Fibroblast of lung (primary cell): ENCODE measurements around the gene C3orf85. TPM values are rescaled to one million over a fixed set of nuclear protein-coding genes. Genes with fewer than 3 reads are reported as not detected.

ENCODE experiments used
- DNase-seq, 2 donors: peaks; one replicate each; pipeline versions ENCODE4 v3.0.0 to v3.0.0-alpha.2; 2010; ENCODE audit warnings: low read depth in 2 of 2
- H2AFZ ChIP-seq: 2 replicates; pipeline ENCODE4 v1.5.1; 2012; ENCODE audit warnings: low read length, control low read depth, inconsistent platforms
- H3K27ac ChIP-seq: 2 replicates; pipeline ENCODE4 v1.5.1; 2011; ENCODE audit warnings: low read length, control low read depth; ENCODE audit not compliant: insufficient read depth
- H3K27me3 ChIP-seq: 2 replicates; pipeline ENCODE4 v1.5.1; 2011; ENCODE audit warnings: mild to moderate bottlenecking, low read length; ENCODE audit not compliant: control insufficient read depth, insufficient read depth
- H3K36me3 ChIP-seq: 2 replicates; pipeline ENCODE4 v1.5.1; 2011; ENCODE audit warnings: low read length; ENCODE audit not compliant: control insufficient read depth, insufficient read depth
- H3K4me1 ChIP-seq: 2 replicates; pipeline ENCODE4 v1.5.1; 2011; ENCODE audit warnings: low read length; ENCODE audit not compliant: control insufficient read depth, insufficient read depth; ENCODE audit errors: extremely low read depth
- H3K4me2 ChIP-seq: 2 replicates; pipeline ENCODE4 v1.5.1; 2011; ENCODE audit warnings: low read length, control low read depth; ENCODE audit not compliant: insufficient read depth; ENCODE audit errors: extremely low read depth
- H3K4me3 ChIP-seq, 4 experiments: fragments of 200-600 bp in 1 of 4; sonication (generic) in 1 of 4; replicated peaks in 1 of 4; 2 replicates each; pipeline ENCODE4 v1.5.1; 2011 to 2016; ENCODE audit warnings: low read length in 4 of 4, low read depth in 3 of 4, mild to moderate bottlenecking in 3 of 4, control low read depth in 2 of 4, inconsistent platforms in 1 of 4, mixed read lengths in 1 of 4; ENCODE audit not compliant: insufficient read depth in 1 of 4; ENCODE audit errors: control extremely low read depth in 1 of 4
- H3K79me2 ChIP-seq: 2 replicates; pipeline ENCODE4 v1.5.1; 2012; ENCODE audit warnings: mild to moderate bottlenecking, low read length, inconsistent platforms; ENCODE audit not compliant: control insufficient read depth, insufficient read depth
- H3K9ac ChIP-seq: 2 replicates; pipeline ENCODE4 v1.5.1; 2011; ENCODE audit warnings: mild to moderate bottlenecking, low read length, control low read depth; ENCODE audit not compliant: insufficient read depth
- H3K9me3 ChIP-seq: 2 replicates; pipeline ENCODE4 v1.5.1; 2012; ENCODE audit warnings: low read depth, low read length; ENCODE audit not compliant: control insufficient read depth, insufficient read depth
- H4K20me1 ChIP-seq: 2 replicates; pipeline ENCODE4 v1.5.1; 2011; ENCODE audit warnings: low read length; ENCODE audit not compliant: control insufficient read depth, insufficient read depth; ENCODE audit errors: extremely low read depth
- EZH2 ChIP-seq: IDR thresholded peaks from 2 replicates; pipeline ENCODE4 v1.5.1; 2012; ENCODE audit warnings: low read length, control low read depth, mild to moderate bottlenecking; ENCODE audit errors: missing control alignments
- polyA plus RNA-seq, 2 donors: library from polyadenylated mRNA; depleted of rRNA in 1 of 2; stranded (reverse) in 1 of 2; unstranded in 1 of 2; fragments of >200 nt; gene quantifications; 2 replicates each; pipeline ENCODE4 v1.2.1, GENCODE V29; 2011 to 2012; ENCODE audit warnings: missing spikeins in 1 of 2
- total RNA-seq: library from RNA; depleted of rRNA; stranded (reverse); fragments of >200 nt; gene quantifications from 2 replicates; pipeline ENCODE4 v1.2.1, GENCODE V29; 2014
- TF ChIP-seq, protein P1 (sequence below), 2 donors: IDR thresholded peaks in 1 of 2; conservative IDR thresholded peaks in 1 of 2; 1 replicate in 1 of 2; 2 replicates in 1 of 2; pipeline ENCODE4 v1.5.1; 2011 to 2012; ENCODE audit warnings: low read length in 2 of 2, control low read depth in 1 of 2, inconsistent platforms in 1 of 2, low read depth in 1 of 2, mild to moderate bottlenecking in 1 of 2

Gene C3orf85
- total and polyA plus RNA-seq, 2 donors (not counting 1 experiment from before 2014, with no cell fraction given) = not detected

DNA sequence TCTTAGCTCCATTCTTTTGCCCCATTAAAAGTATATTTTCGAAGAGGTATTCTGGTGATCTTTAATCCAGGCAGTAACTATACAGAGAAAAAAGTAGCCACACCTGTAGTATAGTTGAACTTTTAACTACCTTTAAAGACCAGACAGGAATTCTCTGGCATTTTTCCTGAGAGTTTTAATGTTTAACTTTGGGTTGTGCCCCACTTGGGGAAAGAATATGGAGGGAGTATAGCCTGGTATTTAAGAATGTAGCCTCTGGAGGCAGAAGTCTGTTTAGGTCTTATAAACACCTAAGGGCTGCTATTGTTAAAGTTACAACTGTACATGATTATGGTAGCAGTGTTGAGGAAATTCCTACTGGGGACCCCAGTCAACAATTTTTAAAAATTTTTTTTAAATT is 19.3 kb downstream of the C3orf85 start:
- Histone ChIP-seq H3K27ac (no peak overlapping the region), H3K9ac (no peak overlapping the region), H3K9me3 (no peaks in the 10 kb centered on the region), H3K4me1 (no peaks in the 10 kb centered on the region), H2AFZ (no peak overlapping the region), H3K27me3 (no peaks in the 10 kb centered on the region), H4K20me1 (no peaks in the 10 kb centered on the region), H3K36me3 (no peaks in the 10 kb centered on the region), H3K79me2 (no peaks in the 10 kb centered on the region), H3K4me2 (no peak overlapping the region), H3K4me3 (no peak overlapping the region)
- DNase-seq = no peak
- TF ChIP-seq, protein P1, sequence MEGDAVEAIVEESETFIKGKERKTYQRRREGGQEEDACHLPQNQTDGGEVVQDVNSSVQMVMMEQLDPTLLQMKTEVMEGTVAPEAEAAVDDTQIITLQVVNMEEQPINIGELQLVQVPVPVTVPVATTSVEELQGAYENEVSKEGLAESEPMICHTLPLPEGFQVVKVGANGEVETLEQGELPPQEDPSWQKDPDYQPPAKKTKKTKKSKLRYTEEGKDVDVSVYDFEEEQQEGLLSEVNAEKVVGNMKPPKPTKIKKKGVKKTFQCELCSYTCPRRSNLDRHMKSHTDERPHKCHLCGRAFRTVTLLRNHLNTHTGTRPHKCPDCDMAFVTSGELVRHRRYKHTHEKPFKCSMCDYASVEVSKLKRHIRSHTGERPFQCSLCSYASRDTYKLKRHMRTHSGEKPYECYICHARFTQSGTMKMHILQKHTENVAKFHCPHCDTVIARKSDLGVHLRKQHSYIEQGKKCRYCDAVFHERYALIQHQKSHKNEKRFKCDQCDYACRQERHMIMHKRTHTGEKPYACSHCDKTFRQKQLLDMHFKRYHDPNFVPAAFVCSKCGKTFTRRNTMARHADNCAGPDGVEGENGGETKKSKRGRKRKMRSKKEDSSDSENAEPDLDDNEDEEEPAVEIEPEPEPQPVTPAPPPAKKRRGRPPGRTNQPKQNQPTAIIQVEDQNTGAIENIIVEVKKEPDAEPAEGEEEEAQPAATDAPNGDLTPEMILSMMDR (conservative IDR thresholded peaks at IDR 0.05 in 1 of 2, IDR thresholded peaks at IDR 0.05 in 1 of 2; ENCODE audit: low read depth in 1 of 2, low read length in 2 of 2) = no peak
- TF ChIP-seq EZH2 = no peak

DNA sequence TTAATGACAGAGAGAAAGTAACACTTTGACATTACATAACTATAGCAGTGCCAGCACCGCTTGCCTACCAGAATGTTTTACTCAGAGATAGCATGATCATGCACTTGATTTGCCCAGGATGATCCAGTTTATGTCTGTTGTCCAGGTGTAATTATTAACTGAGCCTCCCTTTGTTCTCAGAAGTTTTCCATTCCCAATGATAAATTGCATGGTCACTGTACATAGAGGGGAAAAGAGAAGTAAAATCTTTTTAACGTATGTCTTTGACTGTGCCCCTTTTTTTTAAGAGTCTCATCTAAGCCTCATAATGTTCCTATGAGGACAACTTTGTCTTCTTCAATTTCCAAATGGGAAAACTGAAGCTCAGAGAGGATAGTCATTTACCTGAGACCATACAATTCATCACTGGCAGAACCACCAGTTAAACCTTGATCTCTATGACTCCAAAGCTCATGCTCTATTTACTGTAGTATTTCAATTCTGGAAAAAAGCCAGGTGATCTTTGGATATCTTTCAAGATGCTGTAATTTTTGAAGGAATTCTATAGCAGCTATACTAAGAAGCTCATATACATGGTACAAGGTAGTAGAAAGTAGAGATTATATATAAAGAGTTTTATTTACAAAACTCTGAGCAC is 25.1 kb downstream of the C3orf85 start:
- H3K4me2 ChIP-seq = no peak overlapping the region
- no peaks in the 10 kb centered on the region for H3K4me1 ChIP-seq
- no peaks in the 10 kb centered on the region for H3K27me3 ChIP-seq
- H4K20me1 ChIP-seq = no peaks in the 10 kb centered on the region
- H3K9me3 ChIP-seq = no peaks in the 10 kb centered on the region
- H3K4me3 ChIP-seq = no peak overlapping the region
- H3K36me3 ChIP-seq = no peaks in the 10 kb centered on the region
- no peaks in the 10 kb centered on the region for H3K79me2 ChIP-seq
- no peak overlapping the region for H2AFZ ChIP-seq
- no peak overlapping the region for H3K9ac ChIP-seq
- TF ChIP-seq, protein P1 (conservative IDR thresholded peaks at IDR 0.05 in 1 of 2, IDR thresholded peaks at IDR 0.05 in 1 of 2; ENCODE audit: low read depth in 1 of 2, low read length in 2 of 2) = no peak
- no peak for TF ChIP-seq EZH2
- H3K27ac ChIP-seq = no peak overlapping the region
- DNase-seq = no peak

DNA sequence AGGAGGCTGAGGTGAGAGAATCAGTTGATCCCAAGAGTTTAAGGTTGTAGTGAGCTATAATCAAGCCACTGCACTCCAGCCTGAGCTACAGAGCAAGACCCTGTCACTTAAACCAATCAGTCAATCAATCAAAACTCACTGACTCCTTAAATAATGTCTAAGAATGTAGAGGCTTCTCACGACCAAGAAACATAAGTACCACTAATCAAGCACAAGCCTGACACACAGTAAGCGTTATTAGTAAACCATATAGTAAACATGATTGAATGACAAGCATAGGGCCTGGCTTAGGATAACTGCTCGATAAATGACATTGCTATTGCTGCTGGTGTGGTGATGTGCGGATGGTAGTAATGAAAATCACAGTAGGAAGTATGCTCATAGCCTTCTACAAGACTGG is 29.4 kb downstream of the C3orf85 start:
- TF ChIP-seq, protein P1 (conservative IDR thresholded peaks at IDR 0.05 in 1 of 2, IDR thresholded peaks at IDR 0.05 in 1 of 2; ENCODE audit: low read depth in 1 of 2, low read length in 2 of 2) = no peak
- TF ChIP-seq EZH2 = no peak
- no peak overlapping the region for H3K4me3 ChIP-seq
- no peaks in the 10 kb centered on the region for H3K36me3 ChIP-seq
- no peaks in the 10 kb centered on the region for H4K20me1 ChIP-seq
- H3K27me3 ChIP-seq = no peaks in the 10 kb centered on the region
- no peak overlapping the region for H3K9ac ChIP-seq
- H3K9me3 ChIP-seq = no peaks in the 10 kb centered on the region
- no peak overlapping the region for H2AFZ ChIP-seq
- H3K4me1 ChIP-seq = no peaks in the 10 kb centered on the region
- no peak overlapping the region for H3K27ac ChIP-seq
- DNase-seq = no peak
- no peak overlapping the region for H3K4me2 ChIP-seq
- H3K79me2 ChIP-seq = no peaks in the 10 kb centered on the region
